ENCODE results near the gene TENM3. TPM values are rescaled to one million over a fixed set of nuclear protein-coding genes. Genes with fewer than 3 reads are reported as not detected.

The TENM3 gene
- total and polyA plus RNA-seq, 2 donors (not counting 3 experiments of a cell fraction or from before 2014, with no cell fraction given) = 3.2 to 6.2 TPM

DNA sequence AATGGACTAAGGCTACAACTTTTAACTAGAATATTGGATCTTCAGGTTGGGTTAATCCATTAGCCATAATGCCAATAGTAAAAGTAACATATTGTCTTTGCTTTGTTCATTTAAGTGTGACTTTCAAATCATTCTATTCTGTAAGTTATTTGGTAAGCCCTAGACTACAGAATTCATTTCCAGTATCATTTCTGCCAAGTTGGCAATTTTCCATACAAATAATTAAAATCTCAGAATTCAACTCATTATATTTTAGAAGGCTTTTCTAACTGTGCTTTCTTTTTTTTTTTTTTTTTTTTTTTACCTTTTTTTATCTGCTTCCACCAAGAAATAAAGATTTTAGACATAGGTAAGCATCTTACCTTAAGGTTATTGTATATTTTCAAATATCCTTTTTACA lies 500.6 kb downstream of the TENM3 start:
- Histone ChIP-seq H3K4me1 (ENCODE audit: control insufficient read depth, extremely low read depth, insufficient read depth, low read length) (peaks cover 10% of the 10 kb centered on the region), H3K36me3 (ENCODE audit: control insufficient read depth in 2 of 2, extremely low read depth in 1 of 2, insufficient read depth in 2 of 2, low read length in 2 of 2) (no peaks in the 10 kb centered on the region), H3K27ac (ENCODE audit: insufficient read depth, low read depth, low read length) (no peak overlapping the region), H2AFZ (ENCODE audit: low read depth, low read length) (no peak overlapping the region), H3K79me2 (ENCODE audit: control insufficient read depth, insufficient read depth, low read length) (no peaks in the 10 kb centered on the region), H4K20me1 (replicated peaks; ENCODE audit: control insufficient read depth, extremely low read depth, insufficient read depth, low read length) (no peaks in the 10 kb centered on the region), H3K27me3 (ENCODE audit: control insufficient read depth in 2 of 2, insufficient read depth in 2 of 2, low read length in 2 of 2) (no peaks in the 10 kb centered on the region), H3K9ac (replicated peaks; ENCODE audit: extremely low read depth, insufficient read depth, low read length) (no peak overlapping the region), H3K9me3 (replicated peaks; ENCODE audit: control insufficient read depth, insufficient read depth, low read length) (peaks cover 2% of the 10 kb centered on the region), H3K4me3 (replicated peaks in 1 of 3; ENCODE audit: insufficient read depth in 1 of 3, low read depth in 1 of 3, low read length in 3 of 3) (no peak overlapping the region), H3K9me1 (replicated peaks; ENCODE audit: control insufficient read depth, extremely low read depth, insufficient read depth, low read length) (no peaks in the 10 kb centered on the region), H3K4me2 (ENCODE audit: insufficient read depth, low read length) (no peak overlapping the region)
- intact Hi-C loops (cut with micrococcal nuclease) (no loop called here), dilution Hi-C loops (cut with MboI; ENCODE audit: extremely low pct_ligation_motif_present, low sequenced_read_pairs) (no loop called here)
- BruUV-seq (replicated peaks) = no TSS peak
- FAIRE-seq = no peak
- ChIA-PET POLR2A (no interaction called here), CTCF (no interaction called here)
- DNase-seq (ENCODE audit: low read depth, low spot score) = no peak
- no peak for TF ChIP-seq GATA2 (IDR thresholded peaks at IDR 0.05; ENCODE audit: insufficient read depth, insufficient read length, low read depth, low read length)
- TF ChIP-seq, protein P1, sequence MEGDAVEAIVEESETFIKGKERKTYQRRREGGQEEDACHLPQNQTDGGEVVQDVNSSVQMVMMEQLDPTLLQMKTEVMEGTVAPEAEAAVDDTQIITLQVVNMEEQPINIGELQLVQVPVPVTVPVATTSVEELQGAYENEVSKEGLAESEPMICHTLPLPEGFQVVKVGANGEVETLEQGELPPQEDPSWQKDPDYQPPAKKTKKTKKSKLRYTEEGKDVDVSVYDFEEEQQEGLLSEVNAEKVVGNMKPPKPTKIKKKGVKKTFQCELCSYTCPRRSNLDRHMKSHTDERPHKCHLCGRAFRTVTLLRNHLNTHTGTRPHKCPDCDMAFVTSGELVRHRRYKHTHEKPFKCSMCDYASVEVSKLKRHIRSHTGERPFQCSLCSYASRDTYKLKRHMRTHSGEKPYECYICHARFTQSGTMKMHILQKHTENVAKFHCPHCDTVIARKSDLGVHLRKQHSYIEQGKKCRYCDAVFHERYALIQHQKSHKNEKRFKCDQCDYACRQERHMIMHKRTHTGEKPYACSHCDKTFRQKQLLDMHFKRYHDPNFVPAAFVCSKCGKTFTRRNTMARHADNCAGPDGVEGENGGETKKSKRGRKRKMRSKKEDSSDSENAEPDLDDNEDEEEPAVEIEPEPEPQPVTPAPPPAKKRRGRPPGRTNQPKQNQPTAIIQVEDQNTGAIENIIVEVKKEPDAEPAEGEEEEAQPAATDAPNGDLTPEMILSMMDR (IDR thresholded peaks at IDR 0.05; ENCODE audit: extremely low read depth in 1 of 2, insufficient read depth in 1 of 2, low read depth in 1 of 2, low read length in 2 of 2) = no peak

DNA sequence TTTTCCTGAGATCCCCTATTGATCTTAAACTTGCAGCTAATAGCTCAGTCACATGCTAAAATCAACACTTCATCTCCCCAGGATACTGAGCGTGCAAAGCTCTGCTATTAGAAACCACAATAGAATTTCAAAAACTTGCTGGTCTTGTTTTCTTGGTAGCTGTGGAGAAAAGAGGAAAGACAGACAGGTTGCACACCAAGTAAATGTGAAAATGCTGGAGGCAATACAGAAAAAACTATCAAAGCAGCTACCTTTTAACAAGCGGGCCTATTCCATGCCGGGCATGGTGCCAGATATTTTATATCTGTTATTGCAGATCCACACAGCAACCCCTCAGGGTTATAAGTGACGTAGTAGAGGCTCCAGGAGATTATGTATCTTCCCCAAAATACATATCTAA lies 502.0 kb downstream of the TENM3 start:
- no peak overlapping the region for H3K27ac ChIP-seq (ENCODE audit: insufficient read depth, low read depth, low read length)
- H3K36me3 ChIP-seq (ENCODE audit: control insufficient read depth in 2 of 2, extremely low read depth in 1 of 2, insufficient read depth in 2 of 2, low read length in 2 of 2) = no peaks in the 10 kb centered on the region
- H2AFZ ChIP-seq (ENCODE audit: low read depth, low read length) = no peak overlapping the region
- POLR2A ChIA-PET = no interaction called here
- H3K9me1 ChIP-seq (replicated peaks; ENCODE audit: control insufficient read depth, extremely low read depth, insufficient read depth, low read length) = no peaks in the 10 kb centered on the region
- no peak overlapping the region for H3K4me2 ChIP-seq (ENCODE audit: insufficient read depth, low read length)
- no peaks in the 10 kb centered on the region for H3K27me3 ChIP-seq (ENCODE audit: control insufficient read depth in 2 of 2, insufficient read depth in 2 of 2, low read length in 2 of 2)
- no peak overlapping the region for H3K4me3 ChIP-seq (replicated peaks in 1 of 3; ENCODE audit: insufficient read depth in 1 of 3, low read depth in 1 of 3, low read length in 3 of 3)
- peaks cover 25% of the 10 kb centered on the region for H3K4me1 ChIP-seq (ENCODE audit: control insufficient read depth, extremely low read depth, insufficient read depth, low read length)
- TF ChIP-seq POLR2A (IDR thresholded peaks at IDR 0.05; ENCODE audit: low read depth, low read length) (no peak), FOS (IDR thresholded peaks at IDR 0.05; ENCODE audit: borderline replicate concordance, insufficient read depth, low read length) (no peak), JUN (IDR thresholded peaks at IDR 0.05; ENCODE audit: borderline replicate concordance, insufficient read depth, insufficient read length, low read depth) (no peak), MYC (IDR thresholded peaks at IDR 0.05; ENCODE audit: low read depth, low read length) (no peak), EZH2 (IDR thresholded peaks at IDR 0.05; ENCODE audit: borderline replicate concordance, low read depth, low read length, severe bottlenecking) (no peak)
- TF ChIP-seq, protein P2, sequence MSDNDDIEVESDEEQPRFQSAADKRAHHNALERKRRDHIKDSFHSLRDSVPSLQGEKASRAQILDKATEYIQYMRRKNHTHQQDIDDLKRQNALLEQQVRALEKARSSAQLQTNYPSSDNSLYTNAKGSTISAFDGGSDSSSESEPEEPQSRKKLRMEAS (IDR thresholded peaks at IDR 0.05; ENCODE audit: insufficient read depth, insufficient read length) = no peak
- peaks cover 2% of the 10 kb centered on the region for H3K9me3 ChIP-seq (replicated peaks; ENCODE audit: control insufficient read depth, insufficient read depth, low read length)
- peak; percentile 37 for DNase-seq (ENCODE audit: low read depth, low spot score)
- no TSS peak for BruUV-seq (replicated peaks)
- H4K20me1 ChIP-seq (replicated peaks; ENCODE audit: control insufficient read depth, extremely low read depth, insufficient read depth, low read length) = no peaks in the 10 kb centered on the region
- CTCF ChIA-PET = no interaction called here
- intact Hi-C loops (cut with micrococcal nuclease) (loop anchor here (5.0 kb wide), 1 partner anchor 153 kb away; no protein-coding TSS in a partner anchor), dilution Hi-C loops (cut with MboI; ENCODE audit: extremely low pct_ligation_motif_present, low sequenced_read_pairs) (no loop called here)
- FAIRE-seq = no peak
- no peaks in the 10 kb centered on the region for H3K79me2 ChIP-seq (ENCODE audit: control insufficient read depth, insufficient read depth, low read length)
- H3K9ac ChIP-seq (replicated peaks; ENCODE audit: extremely low read depth, insufficient read depth, low read length) = no peak overlapping the region
